AG10803 (cell line): ENCODE data around the gene MYH10.

Experiments used
- DNase-seq: peaks from one replicate; pipeline ENCODE4 v3.0.0; 2010; ENCODE audit warnings: low read depth
- H3K4me3 ChIP-seq: 2 replicates; pipeline ENCODE4 v1.5.1; 2011; ENCODE audit warnings: mild to moderate bottlenecking, low read length, control low read depth
- TF ChIP-seq, protein P1 (sequence below): conservative IDR thresholded peaks from 2 replicates; pipeline ENCODE4 v1.5.1; 2011; ENCODE audit warnings: mild to moderate bottlenecking, low read length, control low read depth, inconsistent platforms

MYH10 gene

DNA sequence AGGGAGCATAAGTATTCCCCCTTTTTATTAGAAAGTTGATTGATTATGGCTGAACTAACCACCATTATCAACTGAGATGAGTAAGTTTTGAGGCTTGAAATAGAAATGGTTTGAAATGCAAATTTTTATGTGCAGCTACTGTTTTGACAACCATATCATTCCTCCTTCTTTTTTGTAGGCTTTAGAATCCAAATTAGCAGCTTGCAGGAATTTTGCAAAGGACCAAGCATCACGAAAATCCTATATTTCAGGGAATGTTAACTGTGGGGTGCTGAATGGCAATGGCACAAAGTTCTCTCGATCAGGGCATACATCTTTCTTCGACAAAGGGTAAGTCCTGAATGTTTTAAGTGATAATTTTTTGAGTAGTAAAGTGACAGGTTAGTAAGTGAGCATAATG lies 170.7 kb downstream of the MYH10 start:
- no peak for DNase-seq
- TF ChIP-seq, protein P1, sequence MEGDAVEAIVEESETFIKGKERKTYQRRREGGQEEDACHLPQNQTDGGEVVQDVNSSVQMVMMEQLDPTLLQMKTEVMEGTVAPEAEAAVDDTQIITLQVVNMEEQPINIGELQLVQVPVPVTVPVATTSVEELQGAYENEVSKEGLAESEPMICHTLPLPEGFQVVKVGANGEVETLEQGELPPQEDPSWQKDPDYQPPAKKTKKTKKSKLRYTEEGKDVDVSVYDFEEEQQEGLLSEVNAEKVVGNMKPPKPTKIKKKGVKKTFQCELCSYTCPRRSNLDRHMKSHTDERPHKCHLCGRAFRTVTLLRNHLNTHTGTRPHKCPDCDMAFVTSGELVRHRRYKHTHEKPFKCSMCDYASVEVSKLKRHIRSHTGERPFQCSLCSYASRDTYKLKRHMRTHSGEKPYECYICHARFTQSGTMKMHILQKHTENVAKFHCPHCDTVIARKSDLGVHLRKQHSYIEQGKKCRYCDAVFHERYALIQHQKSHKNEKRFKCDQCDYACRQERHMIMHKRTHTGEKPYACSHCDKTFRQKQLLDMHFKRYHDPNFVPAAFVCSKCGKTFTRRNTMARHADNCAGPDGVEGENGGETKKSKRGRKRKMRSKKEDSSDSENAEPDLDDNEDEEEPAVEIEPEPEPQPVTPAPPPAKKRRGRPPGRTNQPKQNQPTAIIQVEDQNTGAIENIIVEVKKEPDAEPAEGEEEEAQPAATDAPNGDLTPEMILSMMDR: no peak
- no peak overlapping the region for H3K4me3 ChIP-seq

DNA sequence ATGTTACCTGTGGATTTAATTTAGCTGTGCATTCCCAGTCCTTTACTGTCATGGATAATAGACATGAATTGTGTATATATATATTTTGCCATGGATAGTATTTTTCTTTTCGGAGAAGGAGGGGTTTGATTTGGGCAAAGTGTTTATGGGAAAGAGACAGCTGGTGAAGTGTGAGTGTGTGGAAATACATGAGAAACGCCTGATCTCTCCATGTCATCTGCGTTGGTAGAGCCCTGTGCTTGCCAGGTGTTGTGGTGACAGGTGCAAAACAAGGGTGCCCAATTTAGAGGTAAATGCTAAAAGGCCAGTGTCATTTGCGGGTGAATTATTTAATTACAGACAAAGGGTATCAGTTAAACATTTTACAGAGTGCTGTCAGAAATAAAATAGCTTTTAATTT lies 171.4 kb downstream of the MYH10 start:
- H3K4me3 ChIP-seq: no peak overlapping the region
- no peak for DNase-seq
- TF ChIP-seq, protein P1: no peak

DNA sequence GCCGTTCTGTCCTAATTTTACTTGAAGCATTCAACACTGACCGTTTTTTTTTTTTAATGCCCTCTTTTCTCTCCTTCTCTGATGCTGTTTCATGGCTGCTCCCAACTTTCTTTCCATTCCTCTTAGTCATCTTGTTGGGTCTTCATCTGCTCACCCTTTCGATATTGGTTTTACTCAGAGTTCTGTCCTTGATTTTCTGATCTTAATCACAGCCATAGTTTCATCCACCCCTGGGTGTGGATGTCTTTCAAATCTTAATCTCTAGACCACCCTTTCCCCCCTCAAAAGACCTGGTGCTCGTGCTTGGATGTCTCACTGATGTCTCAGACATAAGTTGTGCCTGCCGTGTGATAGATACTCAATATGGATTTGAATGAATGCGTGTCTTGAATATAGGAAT lies 172.4 kb downstream of the MYH10 start:
- DNase-seq: no peak
- H3K4me3 ChIP-seq: no peak overlapping the region
- TF ChIP-seq, protein P1: no peak

DNA sequence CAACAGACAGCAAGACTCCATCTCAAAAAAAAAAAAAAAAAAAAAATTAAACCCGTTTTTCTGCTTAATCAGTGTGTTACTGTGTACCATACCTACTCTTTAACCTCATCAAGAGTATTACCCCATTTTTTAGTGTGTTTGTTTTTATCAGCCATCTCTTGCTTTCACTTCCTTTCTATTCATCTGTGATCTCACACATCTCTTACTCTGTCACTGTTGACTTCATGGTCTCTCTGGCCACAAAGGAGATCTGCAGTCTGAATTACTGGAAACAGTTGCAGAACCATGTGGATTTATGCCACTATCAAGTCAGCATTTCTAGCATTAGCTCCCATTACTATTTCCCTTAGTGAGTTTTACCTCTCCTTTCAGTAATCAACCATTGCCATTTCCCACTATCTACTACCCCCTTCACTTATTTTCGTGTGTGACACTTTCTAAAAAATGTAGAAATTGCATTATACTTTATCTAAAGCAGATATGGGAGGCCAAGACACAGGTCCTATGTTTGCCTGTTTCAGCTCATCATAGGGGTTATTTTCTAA lies 174.8 kb downstream of the MYH10 start:
- TF ChIP-seq, protein P1: no peak
- no peak for DNase-seq
- no peak overlapping the region for H3K4me3 ChIP-seq

DNA sequence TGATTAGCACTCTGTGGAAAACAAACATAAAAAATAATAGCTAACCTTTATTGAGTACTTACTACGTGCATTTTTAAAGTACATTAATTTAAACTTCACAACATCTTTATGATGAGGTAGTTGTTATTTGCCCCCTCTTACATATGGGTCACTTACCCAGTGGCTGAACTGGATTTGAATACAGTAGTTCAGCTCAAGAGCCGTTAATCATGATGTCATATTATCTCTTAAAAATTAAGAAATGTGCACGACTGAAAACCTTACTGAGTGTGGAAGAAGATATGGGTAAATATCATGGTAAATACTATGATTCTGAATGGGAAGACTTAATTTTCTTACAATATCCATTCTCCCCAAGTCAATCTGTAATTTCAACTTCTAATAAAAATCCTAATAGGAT lies 177.2 kb downstream of the MYH10 start:
- TF ChIP-seq, protein P1: no peak
- no peak for DNase-seq
- no peak overlapping the region for H3K4me3 ChIP-seq

DNA sequence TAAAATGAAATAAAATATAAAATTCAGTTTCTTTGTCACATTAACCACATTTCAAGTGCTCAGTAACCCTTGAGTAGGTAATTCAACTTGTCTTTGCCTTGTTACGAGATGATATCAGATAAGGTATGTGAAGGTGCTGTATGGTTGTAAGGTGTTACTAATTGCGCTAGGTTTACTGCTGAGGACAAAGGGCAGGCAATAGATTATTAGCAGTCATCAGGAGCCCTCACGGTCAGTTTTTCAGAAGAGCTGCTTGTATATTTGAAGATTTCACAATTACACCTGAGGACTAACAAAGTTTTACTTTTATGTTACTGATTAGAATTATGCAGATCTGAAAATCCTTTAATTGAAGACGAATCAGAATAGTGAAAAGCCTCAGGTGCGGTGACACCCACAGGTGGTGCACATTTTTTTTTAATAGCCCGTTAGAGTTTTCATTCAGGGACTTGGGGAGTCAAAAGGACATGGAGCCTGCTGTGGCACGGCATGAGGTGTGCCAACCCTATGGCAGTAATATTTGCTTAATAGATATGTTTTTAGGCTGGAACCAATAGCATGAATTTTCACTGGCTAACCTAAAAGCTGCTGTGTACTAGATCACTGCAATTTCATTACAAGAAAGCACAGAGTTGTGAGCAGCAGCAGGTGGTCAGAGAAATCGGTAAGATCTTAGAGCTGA lies 178.5 kb downstream of the MYH10 start:
- TF ChIP-seq, protein P1: no peak
- no peak for DNase-seq
- H3K4me3 ChIP-seq: no peak overlapping the region

DNA sequence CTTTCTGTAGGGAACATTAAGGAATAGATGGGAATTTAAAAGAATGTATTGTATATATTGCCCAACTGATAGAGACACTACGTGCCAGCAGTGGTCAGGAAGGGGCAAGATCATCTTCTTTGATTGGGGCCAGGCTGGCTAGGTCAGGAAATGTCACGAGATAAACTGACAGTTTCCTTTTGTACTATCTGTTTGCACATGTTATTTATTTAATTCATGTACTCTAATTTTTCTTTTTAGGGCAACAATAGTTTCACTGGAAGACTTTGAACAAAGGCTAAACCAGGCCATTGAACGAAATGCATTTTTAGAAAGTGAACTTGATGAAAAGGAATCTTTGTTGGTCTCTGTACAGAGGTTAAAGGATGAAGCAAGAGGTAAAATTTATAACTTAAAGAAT lies 182.2 kb downstream of the MYH10 start:
- DNase-seq: no peak
- no peak overlapping the region for H3K4me3 ChIP-seq
- TF ChIP-seq, protein P1: no peak
